Neural cell (in vitro differentiated cells): ENCODE data around the gene PPP1R12B. TPM values are rescaled to one million over a fixed set of nuclear protein-coding genes. Genes with fewer than 3 reads are reported as not detected.

ENCODE experiments used
- H2AFZ ChIP-seq: fragments of 200-600, 300-800 bp; sonication (generic), shearing (Covaris generic); 2 replicates; pipeline ENCODE4 v1.6.0; 2014; ENCODE audit warnings: low read depth, mild to moderate bottlenecking, antibody characterized with exemption, low read length, moderate library complexity
- H3F3A ChIP-seq: fragments of 200-600 bp; shearing (Covaris generic); 2 replicates; pipeline ENCODE4 v1.6.1; 2016; ENCODE audit warnings: mild to moderate bottlenecking, moderate library complexity, mixed read lengths, antibody characterized with exemption, low read length; ENCODE audit not compliant: insufficient read depth, poor library complexity, severe bottlenecking
- H3K27ac ChIP-seq: fragments of 200-600, 300-800 bp; sonication (generic), shearing (Covaris generic); 2 replicates; pipeline ENCODE4 v1.5.1; 2014; ENCODE audit warnings: mild to moderate bottlenecking, low read length, moderate library complexity
- H3K27me3 ChIP-seq: fragments of 300-800, 200-600 bp; sonication (generic), shearing (Covaris generic); 2 replicates; pipeline ENCODE4 v1.6.0; 2014; ENCODE audit warnings: mild to moderate bottlenecking, low read depth, low read length, moderate library complexity; ENCODE audit not compliant: insufficient read depth
- H3K36me3 ChIP-seq: fragments of 300-800, 200-600 bp; sonication (generic), shearing (Covaris generic); 2 replicates; pipeline ENCODE4 v1.5.1; 2014; ENCODE audit warnings: mild to moderate bottlenecking, antibody characterized with exemption, low read length, moderate library complexity; ENCODE audit not compliant: insufficient read depth
- H3K4me2 ChIP-seq: fragments of 300-800, 200-600 bp; sonication (generic), shearing (Covaris generic); 2 replicates; pipeline ENCODE4 v1.6.0; 2014; ENCODE audit warnings: mild to moderate bottlenecking, low read length
- H3K4me3 ChIP-seq: fragments of 300-800, 200-600 bp; sonication (generic), shearing (Covaris generic); 2 replicates; pipeline ENCODE4 v1.5.1; 2014; ENCODE audit warnings: mild to moderate bottlenecking, low read length, moderate library complexity
- H3K79me2 ChIP-seq: fragments of 200-600 bp; shearing (Covaris generic); replicated peaks from 2 replicates; pipeline ENCODE4 v1.6.0; 2014; ENCODE audit warnings: mild to moderate bottlenecking, low read length, moderate library complexity; ENCODE audit not compliant: insufficient read depth
- H3K9ac ChIP-seq: fragments of 300-800, 200-600 bp; sonication (generic), shearing (Covaris generic); 2 replicates; pipeline ENCODE4 v1.6.1; 2016; ENCODE audit warnings: mild to moderate bottlenecking, low read length, mixed read lengths
- H3K9me2 ChIP-seq: fragments of 200-600 bp; shearing (Covaris generic); 2 replicates; pipeline ENCODE4 v1.6.1; 2016; ENCODE audit warnings: mild to moderate bottlenecking, low read length, mixed read lengths; ENCODE audit not compliant: insufficient read depth
- H3K9me3 ChIP-seq: fragments of 200-600, 300-800 bp; sonication (generic), shearing (Covaris generic); 2 replicates; pipeline ENCODE4 v1.6.1; 2016; ENCODE audit warnings: mild to moderate bottlenecking, mixed run types, low read length, moderate library complexity, mixed read lengths
- H4K20me1 ChIP-seq: fragments of 200-600 bp; shearing (Covaris generic); 2 replicates; pipeline ENCODE4 v1.6.1; 2016; ENCODE audit warnings: mild to moderate bottlenecking, mixed run types; ENCODE audit not compliant: insufficient read depth
- EP300 ChIP-seq: fragments of 450-650 bp; conservative IDR thresholded peaks from 2 replicates; pipeline ENCODE4 v1.6.1; 2014; ENCODE audit warnings: antibody characterized with exemption, mild to moderate bottlenecking, moderate library complexity; ENCODE audit not compliant: poor library complexity, severe bottlenecking
- EZH2 ChIP-seq: fragments of 200-600, 300-800 bp; shearing (Covaris generic), sonication (generic); IDR thresholded peaks from 2 replicates; pipeline ENCODE4 v1.6.1; 2014; ENCODE audit warnings: antibody characterized with exemption, low read length, borderline replicate concordance, mild to moderate bottlenecking; ENCODE audit not compliant: insufficient read depth, poor library complexity, severe bottlenecking
- MXI1 ChIP-seq: fragments of 450-650 bp; conservative IDR thresholded peaks from 2 replicates; pipeline ENCODE4 v1.6.1; 2014; ENCODE audit warnings: antibody characterized with exemption, mild to moderate bottlenecking; ENCODE audit not compliant: poor library complexity, severe bottlenecking
- POLR2AphosphoS5 ChIP-seq: IDR thresholded peaks from 2 replicates; pipeline ENCODE4 v1.6.1; 2012
- RAD21 ChIP-seq: fragments of 450-650 bp; conservative IDR thresholded peaks from 2 replicates; pipeline ENCODE4 v1.6.1; 2014; ENCODE audit warnings: antibody characterized with exemption, mild to moderate bottlenecking, moderate library complexity
- SMC3 ChIP-seq: fragments of 450-650 bp; conservative IDR thresholded peaks from 2 replicates; pipeline ENCODE4 v1.6.1; 2014; ENCODE audit warnings: antibody characterized with exemption, mild to moderate bottlenecking, moderate library complexity; ENCODE audit not compliant: poor library complexity
- TAF1 ChIP-seq: IDR thresholded peaks from 2 replicates; pipeline ENCODE4 v1.6.1; 2012; ENCODE audit warnings: low read depth
- polyA plus RNA-seq: library from polyadenylated mRNA; depleted of rRNA; stranded (reverse); fragments of >200 nt; gene quantifications from 2 replicates; pipeline ENCODE4 v1.2.3, GENCODE V29; 2014
- TF ChIP-seq, protein P1 (sequence below): fragments of 450-650 bp; IDR thresholded peaks from 2 replicates; pipeline ENCODE4 v1.5.1; 2014; ENCODE audit warnings: antibody characterized with exemption, mild to moderate bottlenecking, moderate library complexity; ENCODE audit not compliant: poor library complexity, severe bottlenecking
- TF ChIP-seq, protein P2 (sequence below): IDR thresholded peaks from 2 replicates; pipeline ENCODE4 v1.6.1; 2012; ENCODE audit warnings: borderline replicate concordance

Gene PPP1R12B
- polyA plus RNA-seq, 1 donor from 2014 or later = 9.8 TPM

DNA sequence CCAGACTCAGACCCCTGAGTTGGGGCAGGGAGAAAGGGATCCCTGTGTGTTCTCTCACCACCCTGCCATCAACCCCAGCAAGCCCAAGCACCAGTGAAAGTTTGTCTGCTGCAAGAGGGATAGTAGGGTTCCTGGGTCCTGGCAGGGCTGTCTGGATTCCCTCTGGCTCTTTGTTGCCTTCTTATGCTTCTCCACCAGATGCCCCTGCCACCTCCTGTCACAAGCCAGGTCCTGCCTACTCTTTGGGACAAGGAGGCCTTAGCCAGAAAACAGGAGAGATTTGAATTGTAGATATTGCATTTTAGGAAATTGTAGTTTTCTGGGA is 28.5 kb upstream of the PPP1R12B start:
- Histone ChIP-seq H3K4me2 (no peak overlapping the region), H3K9me2 (no peaks in the 10 kb centered on the region), H3K9me3 (no peaks in the 10 kb centered on the region), H3K36me3 (no peaks in the 10 kb centered on the region), H3F3A (no peaks in the 10 kb centered on the region), H3K4me3 (no peak overlapping the region), H3K27ac (no peak overlapping the region), H3K27me3 (no peaks in the 10 kb centered on the region), H3K9ac (no peak overlapping the region), H2AFZ (no peak overlapping the region), H4K20me1 (no peaks in the 10 kb centered on the region), H3K79me2 (no peaks in the 10 kb centered on the region)
- TF ChIP-seq EZH2 = no peak
- TF ChIP-seq, protein P1, sequence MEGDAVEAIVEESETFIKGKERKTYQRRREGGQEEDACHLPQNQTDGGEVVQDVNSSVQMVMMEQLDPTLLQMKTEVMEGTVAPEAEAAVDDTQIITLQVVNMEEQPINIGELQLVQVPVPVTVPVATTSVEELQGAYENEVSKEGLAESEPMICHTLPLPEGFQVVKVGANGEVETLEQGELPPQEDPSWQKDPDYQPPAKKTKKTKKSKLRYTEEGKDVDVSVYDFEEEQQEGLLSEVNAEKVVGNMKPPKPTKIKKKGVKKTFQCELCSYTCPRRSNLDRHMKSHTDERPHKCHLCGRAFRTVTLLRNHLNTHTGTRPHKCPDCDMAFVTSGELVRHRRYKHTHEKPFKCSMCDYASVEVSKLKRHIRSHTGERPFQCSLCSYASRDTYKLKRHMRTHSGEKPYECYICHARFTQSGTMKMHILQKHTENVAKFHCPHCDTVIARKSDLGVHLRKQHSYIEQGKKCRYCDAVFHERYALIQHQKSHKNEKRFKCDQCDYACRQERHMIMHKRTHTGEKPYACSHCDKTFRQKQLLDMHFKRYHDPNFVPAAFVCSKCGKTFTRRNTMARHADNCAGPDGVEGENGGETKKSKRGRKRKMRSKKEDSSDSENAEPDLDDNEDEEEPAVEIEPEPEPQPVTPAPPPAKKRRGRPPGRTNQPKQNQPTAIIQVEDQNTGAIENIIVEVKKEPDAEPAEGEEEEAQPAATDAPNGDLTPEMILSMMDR = no peak
- TF ChIP-seq SMC3 = no peak
- no peak for TF ChIP-seq TAF1
- no peak for TF ChIP-seq RAD21
- TF ChIP-seq, protein P2, sequence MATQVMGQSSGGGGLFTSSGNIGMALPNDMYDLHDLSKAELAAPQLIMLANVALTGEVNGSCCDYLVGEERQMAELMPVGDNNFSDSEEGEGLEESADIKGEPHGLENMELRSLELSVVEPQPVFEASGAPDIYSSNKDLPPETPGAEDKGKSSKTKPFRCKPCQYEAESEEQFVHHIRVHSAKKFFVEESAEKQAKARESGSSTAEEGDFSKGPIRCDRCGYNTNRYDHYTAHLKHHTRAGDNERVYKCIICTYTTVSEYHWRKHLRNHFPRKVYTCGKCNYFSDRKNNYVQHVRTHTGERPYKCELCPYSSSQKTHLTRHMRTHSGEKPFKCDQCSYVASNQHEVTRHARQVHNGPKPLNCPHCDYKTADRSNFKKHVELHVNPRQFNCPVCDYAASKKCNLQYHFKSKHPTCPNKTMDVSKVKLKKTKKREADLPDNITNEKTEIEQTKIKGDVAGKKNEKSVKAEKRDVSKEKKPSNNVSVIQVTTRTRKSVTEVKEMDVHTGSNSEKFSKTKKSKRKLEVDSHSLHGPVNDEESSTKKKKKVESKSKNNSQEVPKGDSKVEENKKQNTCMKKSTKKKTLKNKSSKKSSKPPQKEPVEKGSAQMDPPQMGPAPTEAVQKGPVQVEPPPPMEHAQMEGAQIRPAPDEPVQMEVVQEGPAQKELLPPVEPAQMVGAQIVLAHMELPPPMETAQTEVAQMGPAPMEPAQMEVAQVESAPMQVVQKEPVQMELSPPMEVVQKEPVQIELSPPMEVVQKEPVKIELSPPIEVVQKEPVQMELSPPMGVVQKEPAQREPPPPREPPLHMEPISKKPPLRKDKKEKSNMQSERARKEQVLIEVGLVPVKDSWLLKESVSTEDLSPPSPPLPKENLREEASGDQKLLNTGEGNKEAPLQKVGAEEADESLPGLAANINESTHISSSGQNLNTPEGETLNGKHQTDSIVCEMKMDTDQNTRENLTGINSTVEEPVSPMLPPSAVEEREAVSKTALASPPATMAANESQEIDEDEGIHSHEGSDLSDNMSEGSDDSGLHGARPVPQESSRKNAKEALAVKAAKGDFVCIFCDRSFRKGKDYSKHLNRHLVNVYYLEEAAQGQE = no peak
- no peak for TF ChIP-seq EP300
- TF ChIP-seq POLR2AphosphoS5 = no peak
- no peak for TF ChIP-seq MXI1

DNA sequence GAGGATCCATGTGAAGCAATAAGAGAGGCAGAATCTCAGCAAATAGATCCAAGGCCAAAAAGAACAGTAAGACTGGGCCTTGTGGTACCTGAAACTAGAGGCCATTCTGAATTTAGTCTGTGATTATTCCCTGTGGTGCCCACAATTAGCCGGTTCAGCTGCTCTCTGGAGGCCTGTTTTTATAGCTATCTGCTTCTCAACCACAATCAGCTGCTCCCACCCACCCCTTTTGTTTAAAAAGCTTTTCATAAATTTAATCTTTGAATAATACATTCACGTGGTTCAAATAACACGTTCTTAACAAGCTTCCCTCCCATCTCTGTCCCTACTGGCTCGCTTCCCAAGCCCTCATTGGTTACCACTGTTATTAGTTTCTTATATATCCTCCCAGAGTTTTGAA is 24.8 kb upstream of the PPP1R12B start:
- no peak overlapping the region for H2AFZ ChIP-seq

More for the DNA sequence above, 24.8 kb upstream of the PPP1R12B start:
- Histone ChIP-seq H3K36me3 (no peaks in the 10 kb centered on the region), H3K27me3 (no peaks in the 10 kb centered on the region), H3K9me2 (no peaks in the 10 kb centered on the region), H3K4me2 (no peak overlapping the region), H3K9ac (no peak overlapping the region), H3K9me3 (no peaks in the 10 kb centered on the region), H3K27ac (no peak overlapping the region), H4K20me1 (no peaks in the 10 kb centered on the region), H3F3A (no peaks in the 10 kb centered on the region), H3K79me2 (no peaks in the 10 kb centered on the region), H3K4me3 (no peak overlapping the region)
- TF ChIP-seq RAD21 (no peak), POLR2AphosphoS5 (no peak), SMC3 (no peak), EZH2 (no peak), MXI1 (no peak), EP300 (no peak), TAF1 (no peak)
- TF ChIP-seq, protein P2 = no peak
- TF ChIP-seq, protein P1 = no peak
